Measurements from ENCODE around the gene TXLNB.

GRCh38 chr6:139257821-139258398 lies 33.9 kb downstream of the TXLNB start:
- TF ChIP-seq, protein P1, sequence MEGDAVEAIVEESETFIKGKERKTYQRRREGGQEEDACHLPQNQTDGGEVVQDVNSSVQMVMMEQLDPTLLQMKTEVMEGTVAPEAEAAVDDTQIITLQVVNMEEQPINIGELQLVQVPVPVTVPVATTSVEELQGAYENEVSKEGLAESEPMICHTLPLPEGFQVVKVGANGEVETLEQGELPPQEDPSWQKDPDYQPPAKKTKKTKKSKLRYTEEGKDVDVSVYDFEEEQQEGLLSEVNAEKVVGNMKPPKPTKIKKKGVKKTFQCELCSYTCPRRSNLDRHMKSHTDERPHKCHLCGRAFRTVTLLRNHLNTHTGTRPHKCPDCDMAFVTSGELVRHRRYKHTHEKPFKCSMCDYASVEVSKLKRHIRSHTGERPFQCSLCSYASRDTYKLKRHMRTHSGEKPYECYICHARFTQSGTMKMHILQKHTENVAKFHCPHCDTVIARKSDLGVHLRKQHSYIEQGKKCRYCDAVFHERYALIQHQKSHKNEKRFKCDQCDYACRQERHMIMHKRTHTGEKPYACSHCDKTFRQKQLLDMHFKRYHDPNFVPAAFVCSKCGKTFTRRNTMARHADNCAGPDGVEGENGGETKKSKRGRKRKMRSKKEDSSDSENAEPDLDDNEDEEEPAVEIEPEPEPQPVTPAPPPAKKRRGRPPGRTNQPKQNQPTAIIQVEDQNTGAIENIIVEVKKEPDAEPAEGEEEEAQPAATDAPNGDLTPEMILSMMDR (IDR thresholded peaks at IDR 0.05; ENCODE audit: low read length): no peak
- TF ChIP-seq EZH2 (IDR thresholded peaks at IDR 0.05; ENCODE audit: borderline replicate concordance, low read length): no peak
